OCI-M1 (cell line): ENCODE data around the gene SIAH1.
"Not testable (repeated sequence)": the region's sequence is repeated elsewhere in the genome, so short reads cannot be mapped to it uniquely, and the experiment has no call there.

Experiments used
- DNase-seq: peaks from one replicate; lab custom pipeline; 2025; lab: John Stamatoyannopoulos, UW

SIAH1 gene

GRCh38 chr16:48385253-48386150 lies at the start of gene SIAH1:
SIAH1 (minus strand) TSS chr16:48385413; CDS start chr16:48362428, 22,985 bp downstream.
- peak; percentile 81 for DNase-seq

DNA sequence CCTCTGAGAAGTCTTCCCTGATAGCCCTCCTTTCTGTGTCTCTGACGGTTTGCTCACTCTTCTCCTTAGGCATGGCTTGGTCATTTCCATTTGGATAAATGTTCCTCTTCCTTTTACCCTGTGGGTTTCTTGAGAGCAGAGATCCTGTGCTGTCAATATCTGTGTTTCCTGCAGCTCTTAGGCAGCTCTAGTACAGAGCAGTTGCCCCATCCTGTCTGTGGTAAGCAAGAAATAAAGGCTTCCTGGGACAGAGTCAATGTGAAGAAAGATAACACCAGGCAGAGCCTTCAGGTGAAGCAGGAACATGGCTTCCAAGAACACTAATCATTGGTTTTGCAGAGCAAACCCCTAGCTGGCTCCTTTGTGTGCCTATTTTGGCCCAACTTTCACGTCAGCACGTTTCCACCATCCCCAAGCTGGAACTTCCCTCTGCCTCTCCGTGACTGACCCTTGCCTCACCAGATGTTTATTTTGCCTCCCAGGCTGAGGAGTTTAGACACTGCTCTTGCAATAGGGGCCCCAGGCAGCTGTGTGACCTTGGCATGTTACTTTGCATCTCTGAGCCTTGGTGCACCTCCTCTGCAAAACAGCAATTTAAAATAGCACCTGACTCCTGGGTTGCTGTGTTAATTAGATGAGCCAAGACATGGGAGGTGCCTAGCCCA lies 49.6 kb upstream of the SIAH1 start:
- no peak for DNase-seq

DNA sequence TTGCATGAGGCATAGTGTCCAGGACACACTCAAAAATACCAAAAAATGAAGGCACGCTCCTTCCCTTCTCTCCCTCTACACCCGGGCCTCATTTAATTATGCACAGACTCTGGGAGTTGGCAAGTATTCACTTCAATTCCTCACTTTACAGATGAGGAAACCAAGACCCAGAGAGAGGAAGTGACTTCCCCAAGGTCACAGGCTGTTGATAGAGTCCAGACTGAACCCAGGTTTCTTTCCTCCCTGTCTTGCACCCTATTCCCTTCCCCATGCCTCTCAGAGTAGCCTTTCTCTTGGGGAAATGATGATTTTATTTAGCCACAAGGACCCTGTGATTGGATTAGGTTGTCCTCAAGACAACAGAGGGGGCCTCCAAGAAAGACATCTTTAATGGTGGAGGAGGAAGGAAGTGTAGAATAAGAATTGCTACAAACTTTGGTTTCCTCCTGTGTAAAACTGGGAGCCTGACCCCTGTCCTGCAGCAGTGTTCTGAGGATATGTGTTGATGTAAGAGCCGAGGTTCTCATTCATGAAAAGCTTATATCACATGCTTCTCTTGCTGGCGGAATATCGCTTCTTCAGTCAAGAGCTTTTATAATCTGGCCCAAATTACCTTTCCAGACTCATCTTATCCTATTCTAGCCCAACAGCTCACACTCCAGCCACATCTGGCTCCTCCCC lies 48.8 kb upstream of the SIAH1 start:
- DNase-seq: no peak

DNA sequence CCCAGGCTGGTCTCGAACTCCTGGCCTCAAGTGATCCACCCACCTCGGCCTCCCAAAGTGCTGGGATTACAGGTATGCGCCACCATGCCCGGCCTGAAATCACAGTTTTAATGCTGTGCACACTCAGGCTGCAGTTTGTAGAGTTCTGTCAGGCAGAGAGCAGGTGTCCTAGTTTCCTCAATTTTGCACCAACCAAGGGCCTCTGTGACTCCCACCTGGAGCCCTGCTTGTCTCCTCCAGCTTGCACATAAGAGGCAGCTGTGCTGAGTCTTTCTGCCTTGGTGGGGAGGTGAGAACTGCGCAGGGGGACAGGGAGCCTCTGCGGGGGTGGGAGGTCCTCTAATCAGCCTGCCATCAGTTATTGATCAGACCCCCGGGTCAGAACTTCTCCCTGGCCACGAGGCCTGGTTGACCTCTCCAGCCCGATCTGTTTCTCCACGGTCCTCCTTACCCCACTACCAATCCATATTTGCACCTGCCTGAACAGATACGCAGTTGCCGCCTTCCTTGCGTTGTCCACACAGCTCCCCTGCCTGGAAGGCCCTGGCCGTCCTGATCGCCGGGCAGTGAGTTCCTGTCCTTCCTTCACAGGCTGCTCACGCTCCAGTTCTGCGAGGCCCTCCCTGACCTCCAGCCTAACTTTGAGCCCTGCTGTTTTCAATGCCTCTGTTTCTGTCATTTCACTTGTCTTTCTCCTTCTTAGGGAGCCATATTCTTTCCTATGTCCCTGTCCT lies 48.1 kb upstream of the SIAH1 start:
- no peak for DNase-seq

GRCh38 chr16:48432136-48432535 lies 46.9 kb upstream of the SIAH1 start:
- DNase-seq: peak; percentile 74

- peak; percentile 52 for DNase-seq
These were observed 45.7 kb upstream of the SIAH1 start for GRCh38 chr16:48430890-48431289.

DNA sequence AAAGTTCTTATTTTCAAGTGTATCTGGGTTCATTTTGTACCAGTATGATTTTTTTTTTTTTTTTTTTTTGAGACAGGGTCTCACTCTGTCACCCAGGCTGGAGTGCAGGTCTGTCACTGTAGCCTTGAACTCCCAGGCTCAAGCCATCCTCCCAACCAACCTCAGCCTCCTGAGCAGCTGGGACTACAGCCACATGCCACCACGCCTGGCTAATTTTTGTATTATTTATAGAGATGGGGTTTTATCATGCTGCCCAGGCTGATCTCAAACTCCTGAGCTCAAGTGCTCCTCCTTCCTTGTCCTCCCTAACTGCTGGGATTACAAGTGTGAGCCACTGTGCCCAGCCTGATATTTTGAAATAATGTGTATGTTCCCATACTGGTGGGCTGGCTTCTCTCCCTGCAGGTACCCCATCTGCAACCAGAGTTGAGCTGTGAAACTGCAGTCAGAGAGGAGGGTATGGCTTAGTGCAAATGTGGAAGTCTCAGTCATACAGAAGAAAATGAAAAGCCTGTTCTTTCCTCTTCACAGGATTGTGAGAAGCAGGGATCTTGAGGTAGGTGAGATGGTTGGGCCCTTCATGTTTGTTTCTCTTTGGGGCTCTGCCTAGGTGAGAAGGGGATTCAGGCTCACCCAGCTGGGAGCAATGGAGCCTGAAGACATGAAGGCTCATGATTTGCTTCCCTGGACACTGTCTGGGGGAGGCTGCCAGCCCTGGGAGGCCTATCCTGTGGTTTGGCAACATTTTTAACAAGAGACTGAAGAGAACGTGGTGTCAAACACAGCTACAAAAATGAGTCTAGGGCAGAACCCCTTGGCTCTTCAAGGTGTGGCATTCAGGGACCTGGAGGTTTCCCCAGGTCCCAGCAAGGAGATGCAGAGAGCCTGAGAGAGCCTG lies 41.3 kb upstream of the SIAH1 start:
- no peak for DNase-seq

DNA sequence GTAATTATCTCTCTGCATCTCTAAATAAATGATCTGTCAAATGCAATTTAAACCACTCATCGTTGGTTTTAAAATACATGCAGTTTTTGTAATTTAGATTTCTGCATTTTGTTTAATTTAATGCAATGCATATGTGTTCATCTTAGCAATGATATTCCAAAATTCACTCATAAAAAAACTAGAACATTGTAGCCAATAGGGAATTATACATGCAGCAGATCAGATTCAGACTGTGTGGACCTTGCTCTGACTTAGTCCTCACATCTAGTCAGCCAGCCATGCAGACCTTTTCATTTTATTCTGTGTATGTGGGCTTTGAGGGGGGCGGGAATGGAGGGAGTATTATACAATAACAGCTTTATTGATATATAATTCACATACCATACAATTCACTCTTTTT lies 37.3 kb upstream of the SIAH1 start:
- DNase-seq: no peak

DNA sequence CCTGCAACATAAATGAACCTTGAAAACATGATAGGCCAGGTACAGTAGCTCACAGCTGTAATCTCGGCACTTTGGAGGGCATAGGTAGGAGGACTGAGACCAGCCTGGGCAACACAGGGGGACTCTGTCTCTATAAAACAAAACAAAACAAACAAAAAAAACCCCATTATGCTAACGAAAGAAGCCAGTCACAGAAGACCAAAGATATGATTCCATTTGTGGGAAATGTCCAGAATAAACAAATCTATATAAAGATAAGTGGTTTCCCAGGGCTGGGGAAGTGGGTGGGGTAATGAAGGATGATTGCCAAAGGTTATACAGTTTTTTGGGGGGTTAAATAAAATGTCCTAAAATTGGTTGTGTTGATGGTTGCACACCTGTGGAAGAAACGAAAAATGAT lies 36.5 kb upstream of the SIAH1 start:
- DNase-seq: no peak

- no peak for DNase-seq
These were observed 35.2 kb upstream of the SIAH1 start for GRCh38 chr16:48420437-48420836.

GRCh38 chr16:48416617-48417016 lies 31.4 kb upstream of the SIAH1 start:
- not testable (repeated sequence) for DNase-seq

- no peak for DNase-seq
These were observed 28.1 kb upstream of the SIAH1 start for GRCh38 chr16:48413272-48413671.

GRCh38 chr16:48409839-48410632 lies 24.8 kb upstream of the SIAH1 start:
- peak; percentile 59 for DNase-seq

DNA sequence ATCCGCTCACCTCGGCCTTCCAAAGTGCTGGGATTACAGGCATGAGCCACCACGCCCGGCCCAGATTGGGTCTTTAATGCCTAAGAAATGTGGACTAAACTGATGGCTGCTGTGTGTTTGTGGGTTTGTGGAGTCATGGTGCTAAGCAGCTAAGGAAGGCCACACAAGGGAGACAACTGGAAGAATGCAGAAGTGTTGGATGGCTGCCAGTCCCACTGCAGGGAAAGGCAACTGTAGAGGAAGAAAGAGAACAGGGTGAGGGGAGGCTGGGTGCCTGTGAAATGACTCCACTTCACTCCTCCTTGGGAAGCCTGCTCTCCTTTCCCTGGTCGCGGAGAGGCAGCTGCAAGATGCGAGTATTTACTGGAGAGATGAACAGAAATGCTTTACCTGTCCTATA lies 23.5 kb upstream of the SIAH1 start:
- peak; percentile 16 for DNase-seq

DNA sequence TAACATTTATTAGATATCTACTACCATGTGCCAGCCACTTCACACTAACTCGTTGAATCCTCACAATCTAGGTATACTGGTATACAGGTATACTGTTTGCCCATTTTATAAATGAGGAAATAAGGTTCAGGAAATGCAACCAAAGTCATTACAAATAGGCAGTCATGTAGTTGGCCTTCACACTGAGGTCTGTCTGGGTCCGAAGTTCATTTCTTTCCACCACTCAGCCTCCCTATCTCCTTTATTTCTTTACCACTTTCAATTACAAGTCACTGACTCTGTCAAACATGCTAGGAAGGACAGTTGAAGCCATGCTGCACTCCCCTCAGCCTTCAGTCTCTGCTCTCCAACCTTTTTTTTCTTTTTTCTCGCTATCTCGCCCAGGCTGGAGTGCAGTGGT lies 20.7 kb upstream of the SIAH1 start:
- no peak for DNase-seq

- no peak for DNase-seq
These were observed 19.9 kb upstream of the SIAH1 start for GRCh38 chr16:48405153-48405552.

GRCh38 chr16:48402547-48402946 lies 17.3 kb upstream of the SIAH1 start:
- not testable (repeated sequence) for DNase-seq

GRCh38 chr16:48395375-48395774 lies 10.2 kb upstream of the SIAH1 start:
- DNase-seq: no peak

GRCh38 chr16:48394355-48394703 lies 9.1 kb upstream of the SIAH1 start:
- peak; percentile 35 for DNase-seq
